Measurements from ENCODE around the gene HIBADH. TPM values are rescaled to one million over a fixed set of nuclear protein-coding genes. Genes with fewer than 3 reads are reported as not detected.

HIBADH gene
- total RNA-seq, 2 experiments from 2014 or later: 19.2 to 24.0 TPM

DNA sequence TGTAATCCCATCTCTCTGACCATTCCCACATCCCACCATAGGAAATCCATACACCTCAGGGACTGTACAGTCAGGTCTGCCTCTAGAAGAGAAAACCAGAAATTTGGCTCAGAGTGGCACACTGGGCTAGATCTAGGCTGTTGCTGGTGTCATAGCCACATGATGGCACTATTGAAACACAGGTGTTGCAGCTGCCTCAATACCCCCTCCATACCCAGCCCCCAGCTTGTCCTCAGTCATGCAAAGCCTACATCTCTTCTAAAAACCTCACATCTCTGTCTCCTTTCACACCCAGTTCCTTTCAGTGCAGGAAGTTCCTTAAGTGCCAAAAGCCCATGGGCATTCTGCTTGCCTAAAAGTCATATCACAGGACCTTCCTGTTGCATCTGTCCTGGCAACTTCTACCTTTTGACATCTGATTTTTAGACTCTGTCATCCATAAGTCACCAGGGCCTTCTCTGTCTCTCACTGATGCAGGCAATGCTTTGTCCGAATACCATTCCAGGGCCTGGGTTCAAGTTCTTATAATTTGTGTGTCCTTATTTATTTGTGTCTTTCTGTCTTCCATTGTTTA, 27.0 kb upstream of the HIBADH start:
- H3K4me3 ChIP-seq (ENCODE audit: low read depth, low read length, poor library complexity, severe bottlenecking): no peak overlapping the region
- H3K27ac ChIP-seq (ENCODE audit: low read depth, low read length, poor library complexity, severe bottlenecking): no peak overlapping the region
- TF ChIP-seq CTCF (conservative IDR thresholded peaks at IDR 0.05; ENCODE audit: low read length): peak; percentile 92
- TF ChIP-seq EZH2phosphoT487 (IDR thresholded peaks at IDR 0.05; ENCODE audit: borderline replicate concordance, low read depth, low read length): no peak
- DNase-seq (ENCODE audit: low spot score): peak; percentile 78
- peaks cover 11% of the 10 kb centered on the region for H3K4me1 ChIP-seq (ENCODE audit: insufficient read depth, low read length, poor library complexity, severe bottlenecking)
- BruUV-seq (replicated peaks): no TSS peak
- peak overlapping the region; percentile 13; the same call in 1 of the 2 replicates for H3K4me2 ChIP-seq (ENCODE audit: low read length)
- no peaks in the 10 kb centered on the region for H3K9me3 ChIP-seq (ENCODE audit: low read length)
- peak overlapping the region; percentile 44; the same call in 1 of the 2 replicates for H2AFZ ChIP-seq (ENCODE audit: low read length)
- no peaks in the 10 kb centered on the region for H3K36me3 ChIP-seq (ENCODE audit: insufficient read depth, low read length)
- H3K9me2 ChIP-seq (ENCODE audit: insufficient read depth, low read length): no peaks in the 10 kb centered on the region
- intact Hi-C loops (cut with micrococcal nuclease; ENCODE audit: unreplicated experiment): loop anchor here (1.0 kb wide), 4 partner anchors 87 to 404 kb away; no protein-coding TSS in a partner anchor
- no peaks in the 10 kb centered on the region for H3K79me2 ChIP-seq (ENCODE audit: insufficient read depth, low read depth, low read length)
- H4K20me1 ChIP-seq (ENCODE audit: insufficient read depth, low read length): no peaks in the 10 kb centered on the region
- POLR2A ChIA-PET: no interaction called here
- CTCF ChIA-PET (ENCODE audit: unreplicated experiment): interaction anchor here (0.5 to 1.1 kb wide), 2 partner anchors 96 to 661 kb away, joined by 3 read pairs; no protein-coding TSS in a partner anchor

GRCh38 chr7:27689150-27689549, 26.5 kb upstream of the HIBADH start:
- ChIA-PET POLR2A (no interaction called here), CTCF (ENCODE audit: unreplicated experiment) (no interaction called here)
- no peaks in the 10 kb centered on the region for H3K36me3 ChIP-seq (ENCODE audit: insufficient read depth, low read length)
- no peak overlapping the region for H3K4me3 ChIP-seq (ENCODE audit: low read depth, low read length, poor library complexity, severe bottlenecking)
- TF ChIP-seq EZH2phosphoT487 (IDR thresholded peaks at IDR 0.05; ENCODE audit: borderline replicate concordance, low read depth, low read length) (no peak), CTCF (conservative IDR thresholded peaks at IDR 0.05; ENCODE audit: low read length) (no peak)
- intact Hi-C loops (cut with micrococcal nuclease; ENCODE audit: unreplicated experiment): loop anchor here (1.0 kb wide), 4 partner anchors 87 to 404 kb away; no protein-coding TSS in a partner anchor
- no peaks in the 10 kb centered on the region for H3K9me3 ChIP-seq (ENCODE audit: low read length)
- H3K4me2 ChIP-seq (ENCODE audit: low read length): no peak overlapping the region
- no peaks in the 10 kb centered on the region for H3K9me2 ChIP-seq (ENCODE audit: insufficient read depth, low read length)
- BruUV-seq (replicated peaks): no TSS peak
- peaks cover 11% of the 10 kb centered on the region for H3K4me1 ChIP-seq (ENCODE audit: insufficient read depth, low read length, poor library complexity, severe bottlenecking)
- no peak overlapping the region for H2AFZ ChIP-seq (ENCODE audit: low read length)
- H3K79me2 ChIP-seq (ENCODE audit: insufficient read depth, low read depth, low read length): no peaks in the 10 kb centered on the region
- no peaks in the 10 kb centered on the region for H4K20me1 ChIP-seq (ENCODE audit: insufficient read depth, low read length)
- H3K27ac ChIP-seq (ENCODE audit: low read depth, low read length, poor library complexity, severe bottlenecking): no peak overlapping the region
- no peak for DNase-seq (ENCODE audit: low spot score)

- H4K20me1 ChIP-seq (ENCODE audit: insufficient read depth, low read length): no peaks in the 10 kb centered on the region
- ChIA-PET CTCF (ENCODE audit: unreplicated experiment) (no interaction called here), POLR2A (no interaction called here)
- no TSS peak for BruUV-seq (replicated peaks)
- intact Hi-C loops (cut with micrococcal nuclease; ENCODE audit: unreplicated experiment): loop anchor here (1.0 kb wide), 4 partner anchors 88 to 405 kb away; no protein-coding TSS in a partner anchor
- no peak for TF ChIP-seq CTCF (conservative IDR thresholded peaks at IDR 0.05; ENCODE audit: low read length)
- no peak for TF ChIP-seq EZH2phosphoT487 (IDR thresholded peaks at IDR 0.05; ENCODE audit: borderline replicate concordance, low read depth, low read length)
- H3K27ac ChIP-seq (ENCODE audit: low read depth, low read length, poor library complexity, severe bottlenecking): no peak overlapping the region
- H3K36me3 ChIP-seq (ENCODE audit: insufficient read depth, low read length): no peaks in the 10 kb centered on the region
- H3K4me2 ChIP-seq (ENCODE audit: low read length): no peak overlapping the region
- H2AFZ ChIP-seq (ENCODE audit: low read length): no peak overlapping the region
- no peak overlapping the region for H3K4me3 ChIP-seq (ENCODE audit: low read depth, low read length, poor library complexity, severe bottlenecking)
- no peaks in the 10 kb centered on the region for H3K9me3 ChIP-seq (ENCODE audit: low read length)
- no peak for DNase-seq (ENCODE audit: low spot score)
- H3K9me2 ChIP-seq (ENCODE audit: insufficient read depth, low read length): no peaks in the 10 kb centered on the region
- peaks cover 11% of the 10 kb centered on the region for H3K4me1 ChIP-seq (ENCODE audit: insufficient read depth, low read length, poor library complexity, severe bottlenecking)
- H3K79me2 ChIP-seq (ENCODE audit: insufficient read depth, low read depth, low read length): no peaks in the 10 kb centered on the region
These were observed 26.0 kb upstream of the HIBADH start for GRCh38 chr7:27688646-27689045.
